Neutrophil (primary cell): ENCODE data around the gene BLOC1S2.

Experiments used
- H3K27ac ChIP-seq: fragments of 200-600 bp; sonication (generic); 2 replicates; pipeline ENCODE4 v1.5.1; 2016; ENCODE audit warnings: mild to moderate bottlenecking, moderate library complexity
- H3K27me3 ChIP-seq: fragments of 200-600 bp; sonication (generic); 2 replicates; pipeline ENCODE4 v1.6.0; 2016; ENCODE audit warnings: mild to moderate bottlenecking
- H3K36me3 ChIP-seq: fragments of 200-600 bp; sonication (generic); 2 replicates; pipeline ENCODE4 v1.5.1; 2017
- H3K4me1 ChIP-seq, 2 experiments: fragments of 200-600 bp in 1 of 2; sonication (generic) in 1 of 2; 1 replicate in 1 of 2; 2 replicates in 1 of 2; pipeline versions ENCODE4 v1.5.1 to v1.6.1; 2013 to 2016; ENCODE audit warnings: low read depth in 1 of 2, low read length in 1 of 2, mild to moderate bottlenecking in 1 of 2, moderate library complexity in 1 of 2; ENCODE audit not compliant: control insufficient read depth in 1 of 2, insufficient read depth in 1 of 2
- H3K4me3 ChIP-seq, 2 experiments: fragments of 200-600 bp in 1 of 2; sonication (generic) in 1 of 2; 1 replicate in 1 of 2; 2 replicates in 1 of 2; pipeline ENCODE4 v1.5.1; 2013 to 2016; ENCODE audit warnings: low read depth in 1 of 2, low read length in 1 of 2, mild to moderate bottlenecking in 1 of 2, moderate library complexity in 1 of 2
- H3K9me3 ChIP-seq: fragments of 200-600 bp; sonication (generic); 2 replicates; pipeline ENCODE4 v1.5.1; 2016
- TF ChIP-seq, protein P1 (sequence below): fragments of 200-600 bp; sonication (generic); IDR thresholded peaks from 2 replicates; pipeline ENCODE4 v1.5.1; 2016; ENCODE audit warnings: antibody characterized with exemption

The BLOC1S2 gene

GRCh38 chr10:100328198-100328597 lies 41.7 kb upstream of the BLOC1S2 start:
- no peaks in the 10 kb centered on the region for H3K27me3 ChIP-seq

GRCh38 chr10:100327718-100328009 lies 41.2 kb upstream of the BLOC1S2 start:
- no peaks in the 10 kb centered on the region for H3K36me3 ChIP-seq
- H3K4me3 ChIP-seq = no peak overlapping the region
- peaks cover 28 to 29% of the 10 kb centered on the region in 2 experiments for H3K4me1 ChIP-seq
- TF ChIP-seq, protein P1, sequence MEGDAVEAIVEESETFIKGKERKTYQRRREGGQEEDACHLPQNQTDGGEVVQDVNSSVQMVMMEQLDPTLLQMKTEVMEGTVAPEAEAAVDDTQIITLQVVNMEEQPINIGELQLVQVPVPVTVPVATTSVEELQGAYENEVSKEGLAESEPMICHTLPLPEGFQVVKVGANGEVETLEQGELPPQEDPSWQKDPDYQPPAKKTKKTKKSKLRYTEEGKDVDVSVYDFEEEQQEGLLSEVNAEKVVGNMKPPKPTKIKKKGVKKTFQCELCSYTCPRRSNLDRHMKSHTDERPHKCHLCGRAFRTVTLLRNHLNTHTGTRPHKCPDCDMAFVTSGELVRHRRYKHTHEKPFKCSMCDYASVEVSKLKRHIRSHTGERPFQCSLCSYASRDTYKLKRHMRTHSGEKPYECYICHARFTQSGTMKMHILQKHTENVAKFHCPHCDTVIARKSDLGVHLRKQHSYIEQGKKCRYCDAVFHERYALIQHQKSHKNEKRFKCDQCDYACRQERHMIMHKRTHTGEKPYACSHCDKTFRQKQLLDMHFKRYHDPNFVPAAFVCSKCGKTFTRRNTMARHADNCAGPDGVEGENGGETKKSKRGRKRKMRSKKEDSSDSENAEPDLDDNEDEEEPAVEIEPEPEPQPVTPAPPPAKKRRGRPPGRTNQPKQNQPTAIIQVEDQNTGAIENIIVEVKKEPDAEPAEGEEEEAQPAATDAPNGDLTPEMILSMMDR = no peak
- no peaks in the 10 kb centered on the region for H3K27me3 ChIP-seq
- no peaks in the 10 kb centered on the region for H3K9me3 ChIP-seq
- H3K27ac ChIP-seq = peak overlapping the region; percentile 93

More at GRCh38 chr10:100328198-100328597, 41.7 kb upstream of the BLOC1S2 start:
- H3K4me3 ChIP-seq = no peak overlapping the region
- peaks cover 32 to 33% of the 10 kb centered on the region in 2 experiments for H3K4me1 ChIP-seq
- H3K27ac ChIP-seq = peak overlapping the region; percentile 93
- H3K36me3 ChIP-seq = no peaks in the 10 kb centered on the region
- no peaks in the 10 kb centered on the region for H3K9me3 ChIP-seq
- TF ChIP-seq, protein P1 = no peak

- peak overlapping the region; percentile 93 for H3K27ac ChIP-seq
- TF ChIP-seq, protein P1 = peak; percentile 18
- no peaks in the 10 kb centered on the region for H3K27me3 ChIP-seq
- H3K4me1 ChIP-seq = peaks cover 28 to 29% of the 10 kb centered on the region in 2 experiments
- peak overlapping the region; percentile 13 for H3K4me3 ChIP-seq
- no peaks in the 10 kb centered on the region for H3K36me3 ChIP-seq
- H3K9me3 ChIP-seq = no peaks in the 10 kb centered on the region
These were observed 40.7 kb upstream of the BLOC1S2 start for GRCh38 chr10:100327007-100327717.

DNA sequence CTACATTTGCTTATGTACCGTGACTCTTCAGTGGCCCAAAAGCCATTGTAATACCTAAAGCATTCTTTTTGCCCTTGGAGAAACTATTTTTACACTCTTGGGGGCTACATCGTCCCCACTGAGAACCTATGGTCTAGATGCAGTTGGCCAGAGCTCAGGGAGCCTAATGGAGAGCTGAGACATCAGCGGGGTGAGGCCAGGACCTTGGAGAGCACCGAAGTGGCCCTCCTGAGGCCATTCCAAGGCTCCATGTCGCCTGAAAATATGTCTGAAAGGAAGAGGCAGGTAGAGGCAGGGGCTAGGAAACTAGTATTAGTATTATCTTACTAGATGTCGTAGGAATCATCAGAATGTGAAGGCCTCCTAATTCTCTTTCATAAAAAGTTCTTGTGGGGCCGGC lies 38.7 kb upstream of the BLOC1S2 start:
- TF ChIP-seq, protein P1 = no peak
- Histone ChIP-seq H3K4me1 (peaks cover 28 to 29% of the 10 kb centered on the region in 2 experiments), H3K27me3 (peaks cover 3% of the 10 kb centered on the region), H3K4me3 (no peak overlapping the region), H3K36me3 (no peaks in the 10 kb centered on the region), H3K9me3 (no peaks in the 10 kb centered on the region), H3K27ac (peak overlapping the region; percentile 93)

DNA sequence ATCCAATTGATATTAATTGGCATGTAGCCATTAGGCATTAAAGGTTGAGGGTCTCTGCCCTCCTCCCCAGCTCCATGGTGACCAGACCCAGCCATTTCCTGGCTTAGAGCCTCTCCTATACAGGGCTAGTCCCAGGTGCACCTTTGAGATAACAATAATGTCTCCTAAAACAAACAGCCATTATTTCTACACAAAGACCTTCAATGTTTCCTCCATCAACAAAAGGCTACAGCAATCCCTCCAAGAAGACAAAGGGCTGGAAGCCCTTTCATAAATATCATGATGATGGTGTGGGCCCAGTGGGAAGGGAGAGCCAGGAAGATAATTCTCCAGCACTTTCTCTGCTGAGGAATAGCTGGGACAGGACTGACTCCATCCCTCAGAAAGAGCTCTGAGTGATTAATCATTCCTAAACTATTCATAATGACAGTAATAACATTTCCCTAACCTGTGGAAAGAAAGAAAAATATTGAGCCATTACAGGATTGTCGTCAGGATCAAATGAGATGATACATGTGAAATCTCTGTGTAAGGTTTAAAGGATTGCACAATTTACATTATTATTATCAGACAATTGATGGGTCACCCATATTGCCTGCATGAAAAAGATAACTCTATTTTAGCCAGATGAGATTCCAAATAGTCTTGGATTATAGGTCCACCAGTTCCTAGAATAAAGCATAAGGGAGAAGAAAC lies 33.4 kb upstream of the BLOC1S2 start:
- Histone ChIP-seq H3K9me3 (no peaks in the 10 kb centered on the region), H3K27me3 (peaks cover 26% of the 10 kb centered on the region), H3K36me3 (no peaks in the 10 kb centered on the region), H3K4me3 (no peak overlapping the region), H3K27ac (no peak overlapping the region), H3K4me1 (no peaks in the 10 kb centered on the region)
- TF ChIP-seq, protein P1 = no peak
